RPMI8226 (cell line): Measurements from ENCODE around the gene STRN4.

Experiments used
- DNase-seq: peaks from one replicate; pipeline ENCODE4 v3.0.0-alpha.2; 2015

The STRN4 gene

GRCh38 chr19:46704379-46705076 lies 41.7 kb downstream of the STRN4 start:
- DNase-seq = peak; percentile 72

DNA sequence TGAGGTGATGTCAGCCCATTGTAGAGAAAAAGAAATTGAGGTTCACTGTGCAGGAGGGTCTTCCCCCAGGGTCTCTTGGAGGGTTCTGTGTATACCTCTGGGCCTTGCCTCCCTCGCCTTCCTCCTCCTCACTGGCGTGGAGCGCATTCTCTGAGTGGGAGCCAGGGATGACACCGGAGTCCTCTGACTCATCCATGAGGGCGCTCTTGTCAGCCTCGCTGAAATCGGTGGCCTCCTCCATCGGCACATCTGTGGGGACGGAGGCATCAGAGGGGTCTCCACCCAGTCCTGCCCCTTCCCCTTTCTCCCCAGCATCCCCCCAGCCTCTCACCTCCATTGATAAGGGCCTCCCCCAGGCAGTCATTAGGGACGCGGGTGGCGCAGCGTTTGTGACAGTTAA lies 45.5 kb downstream of the STRN4 start:
- DNase-seq = no peak

GRCh38 chr19:46698395-46699321 lies 47.6 kb downstream of the STRN4 start:
- no peak for DNase-seq

DNA sequence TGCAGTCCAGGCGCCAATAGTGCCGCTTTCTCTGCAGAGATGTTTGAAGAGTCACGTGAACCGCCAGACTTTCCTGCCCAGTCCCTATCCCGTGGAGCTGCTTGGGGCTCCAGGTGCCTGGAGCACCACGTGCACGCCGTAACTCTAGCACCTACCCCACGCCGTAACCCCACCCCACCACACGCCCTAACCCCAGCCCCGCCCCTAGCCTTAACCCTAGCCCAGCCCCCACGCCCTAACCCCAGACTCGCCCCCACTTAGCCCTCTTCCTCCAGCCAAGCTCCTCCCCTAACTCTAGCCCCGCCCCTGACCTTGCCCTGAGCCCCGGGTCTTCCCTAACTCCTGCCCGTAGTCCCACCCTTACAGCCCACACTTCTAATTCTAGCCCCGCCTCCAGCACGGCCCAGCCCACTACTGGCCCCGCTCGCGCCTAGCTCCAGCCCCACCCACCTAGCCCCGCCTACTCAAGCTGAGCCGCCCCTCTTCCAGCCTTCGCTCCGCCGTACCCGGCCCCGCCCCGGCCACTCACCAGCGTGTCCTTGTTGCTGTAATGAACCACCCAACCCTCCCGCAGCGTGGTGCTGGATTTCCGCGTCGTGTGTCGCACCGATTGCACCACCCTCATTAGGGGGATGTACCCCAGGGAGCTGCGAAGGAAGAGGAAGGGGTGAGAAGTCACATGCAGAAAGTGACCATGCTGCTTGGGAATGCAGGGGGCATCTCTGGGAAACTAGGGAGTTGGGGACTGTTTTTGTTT lies 48.9 kb downstream of the STRN4 start:
- no peak for DNase-seq

GRCh38 chr19:46696866-46697203 lies 49.4 kb downstream of the STRN4 start:
- DNase-seq = no peak

- no peak for DNase-seq
Observed at GRCh38 chr19:46696052-46696451, 50.2 kb downstream of the STRN4 start.

DNA sequence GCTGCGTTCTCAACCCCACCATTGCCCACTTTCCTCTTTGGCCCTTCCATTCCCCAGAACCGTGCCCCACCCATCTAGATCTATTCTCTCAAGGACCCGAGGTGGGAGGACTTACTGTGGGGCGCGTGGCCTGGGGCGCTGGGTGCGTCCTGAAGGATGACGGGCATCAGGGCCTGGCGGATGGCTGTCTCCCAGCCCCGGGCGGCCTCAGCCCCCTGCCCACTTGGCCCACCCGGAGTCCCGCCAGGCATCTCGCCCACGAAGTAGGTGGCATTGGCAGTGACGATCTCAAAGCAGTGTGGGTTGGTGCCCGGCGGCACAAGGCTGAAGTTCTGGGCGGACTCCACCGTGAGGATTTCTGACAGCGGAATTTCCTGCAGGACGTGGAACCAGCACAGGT lies 52.5 kb downstream of the STRN4 start:
- DNase-seq = no peak

- DNase-seq = no peak
Observed at GRCh38 chr19:46692918-46693722, 53.1 kb downstream of the STRN4 start.

DNA sequence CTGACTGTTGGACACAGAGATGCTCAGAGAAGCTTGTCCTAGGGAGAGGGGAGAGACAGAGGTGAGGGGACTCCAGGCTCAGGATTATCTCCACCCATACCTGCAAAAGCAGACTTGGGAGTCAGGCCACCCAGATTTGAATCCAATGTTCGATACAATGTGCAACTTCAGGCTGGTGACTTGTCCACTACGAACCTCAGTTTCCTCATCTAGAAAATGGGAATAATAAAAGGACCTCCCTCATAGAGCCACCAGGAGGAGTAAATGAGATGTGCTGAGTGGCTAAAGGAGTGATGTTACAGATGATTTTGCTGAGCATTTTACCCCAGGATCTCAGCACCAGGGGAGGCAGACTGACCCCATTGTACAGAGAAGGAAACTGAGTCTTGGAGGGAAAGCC lies 54.3 kb downstream of the STRN4 start:
- no peak for DNase-seq

- no peak for DNase-seq
Observed at GRCh38 chr19:46691104-46691503, 55.1 kb downstream of the STRN4 start.

GRCh38 chr19:46689358-46689757 lies 56.9 kb downstream of the STRN4 start:
- DNase-seq = no peak

DNA sequence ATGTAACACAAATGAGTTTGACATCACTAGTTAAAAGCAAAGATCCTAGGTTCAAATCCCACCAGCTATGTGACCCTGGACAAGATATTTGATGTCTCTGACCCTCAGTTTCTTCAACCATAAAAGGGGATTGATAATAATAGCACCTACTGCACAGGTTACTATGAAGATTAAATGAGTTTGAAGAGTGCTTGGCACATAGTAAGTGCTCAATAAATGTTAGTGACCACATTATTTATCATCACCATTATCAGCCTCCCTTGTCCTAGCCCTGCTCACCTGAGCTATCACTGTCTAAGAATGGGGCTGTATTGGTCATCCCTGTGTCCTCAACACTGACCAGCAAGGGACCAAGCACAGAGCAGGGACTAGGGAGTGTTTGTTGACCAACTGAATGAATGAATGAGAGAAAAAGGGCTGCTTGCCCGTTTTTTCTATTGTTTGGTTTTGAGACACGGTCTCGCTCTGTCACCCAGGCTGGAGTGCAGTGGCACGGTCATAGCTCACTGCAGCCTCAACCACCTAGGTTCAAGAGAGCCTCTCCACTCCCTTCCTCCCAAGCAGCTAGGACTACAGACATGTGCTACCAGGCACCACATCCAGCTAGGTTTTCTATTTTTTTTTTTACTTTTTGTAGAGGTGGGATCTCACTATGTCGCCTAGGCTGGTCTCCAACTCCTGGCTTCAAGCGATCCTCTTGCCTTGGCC lies 58.7 kb downstream of the STRN4 start:
- DNase-seq = no peak

DNA sequence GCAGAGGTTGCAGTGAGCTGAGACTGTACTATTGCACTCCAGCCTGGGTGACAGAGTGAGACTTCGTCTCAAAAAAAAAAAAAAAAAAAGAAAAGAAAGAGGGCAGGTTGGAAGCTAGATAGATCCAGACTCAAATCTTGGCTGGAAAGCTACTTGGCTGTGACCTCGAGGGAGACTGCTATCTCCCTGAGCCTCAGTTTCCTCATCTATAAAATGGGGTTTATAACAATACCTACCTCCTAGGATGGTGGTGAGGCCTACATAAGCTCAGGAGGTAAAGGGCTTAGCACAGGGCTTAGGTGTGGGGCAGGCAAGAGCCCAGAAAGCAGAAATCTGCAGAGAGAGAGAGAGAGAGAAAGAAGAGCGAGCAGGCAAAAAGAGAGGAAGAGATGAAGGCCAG lies 61.1 kb downstream of the STRN4 start:
- no peak for DNase-seq

DNA sequence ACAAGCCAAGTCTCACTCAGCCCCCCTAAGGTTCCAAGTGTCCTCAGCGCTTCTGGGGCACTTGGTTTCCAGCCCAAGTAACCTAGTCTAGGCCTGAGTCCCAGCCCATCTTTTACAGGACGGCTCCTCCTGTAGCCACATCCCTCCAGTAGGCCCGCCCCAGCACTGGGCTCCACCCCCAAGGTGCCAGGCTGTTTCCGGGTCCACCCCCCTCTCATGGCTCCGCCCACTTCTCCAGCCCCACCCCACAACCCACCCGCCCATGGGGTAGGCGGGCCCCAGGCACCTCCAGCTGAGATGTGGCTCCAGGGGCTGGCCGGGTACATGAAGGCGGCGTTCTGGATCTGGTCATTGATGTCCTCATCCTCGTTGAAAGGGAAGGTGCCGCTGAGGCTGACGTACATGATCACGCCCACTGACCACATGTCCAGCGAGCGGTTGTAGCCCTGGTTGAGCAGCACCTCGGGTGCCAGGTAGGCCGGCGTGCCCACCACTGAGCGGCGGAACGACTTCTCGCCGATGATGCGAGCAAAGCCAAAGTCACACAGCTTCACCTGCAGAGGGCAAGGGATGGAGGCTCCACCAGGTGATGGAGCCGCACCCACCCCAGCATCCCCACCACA lies 68.0 kb downstream of the STRN4 start:
- peak; percentile 21 for DNase-seq

- DNase-seq = no peak
Observed at GRCh38 chr19:46674416-46675178, 71.7 kb downstream of the STRN4 start.

- no peak for DNase-seq
Observed at GRCh38 chr19:46670813-46671212, 75.4 kb downstream of the STRN4 start.
